Lower leg skin (tissue), 3 donors: ENCODE data around the gene OR1L6.

Source experiments
- POLR2A ChIP-seq, 2 donors: fragments of 450-650 bp; IDR thresholded peaks; one replicate each; pipeline ENCODE4 v1.6.1; 2016 to 2017; ENCODE audit warnings: antibody characterized with exemption in 2 of 2, mild to moderate bottlenecking in 1 of 2, moderate library complexity in 1 of 2
- TF ChIP-seq, protein P1 (sequence below), 3 donors: fragments of 450-650 bp; IDR thresholded peaks; one replicate each; pipeline ENCODE4 v1.5.1; 2016; ENCODE audit warnings: antibody characterized with exemption in 3 of 3, mild to moderate bottlenecking in 3 of 3, moderate library complexity in 2 of 3

DNA sequence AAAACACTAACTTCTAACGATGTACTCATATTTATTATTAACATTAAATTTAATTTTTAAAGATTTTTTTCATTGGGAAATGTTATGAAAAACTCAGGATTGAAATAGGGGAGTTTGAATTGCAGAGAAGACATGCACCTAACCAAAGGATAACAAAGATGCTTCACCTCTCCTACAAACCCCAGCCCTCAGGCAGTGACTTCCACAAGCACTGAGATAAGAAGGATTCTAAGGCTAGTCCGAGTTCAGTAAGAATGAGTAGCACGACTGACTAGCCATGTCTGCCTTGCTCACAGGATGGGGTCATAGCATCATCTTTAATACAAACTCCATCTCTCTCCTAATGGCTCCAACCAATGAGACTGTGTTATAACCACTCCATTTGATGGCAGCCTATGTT lies 39.6 kb downstream of the OR1L6 start:
- TF ChIP-seq, protein P1, sequence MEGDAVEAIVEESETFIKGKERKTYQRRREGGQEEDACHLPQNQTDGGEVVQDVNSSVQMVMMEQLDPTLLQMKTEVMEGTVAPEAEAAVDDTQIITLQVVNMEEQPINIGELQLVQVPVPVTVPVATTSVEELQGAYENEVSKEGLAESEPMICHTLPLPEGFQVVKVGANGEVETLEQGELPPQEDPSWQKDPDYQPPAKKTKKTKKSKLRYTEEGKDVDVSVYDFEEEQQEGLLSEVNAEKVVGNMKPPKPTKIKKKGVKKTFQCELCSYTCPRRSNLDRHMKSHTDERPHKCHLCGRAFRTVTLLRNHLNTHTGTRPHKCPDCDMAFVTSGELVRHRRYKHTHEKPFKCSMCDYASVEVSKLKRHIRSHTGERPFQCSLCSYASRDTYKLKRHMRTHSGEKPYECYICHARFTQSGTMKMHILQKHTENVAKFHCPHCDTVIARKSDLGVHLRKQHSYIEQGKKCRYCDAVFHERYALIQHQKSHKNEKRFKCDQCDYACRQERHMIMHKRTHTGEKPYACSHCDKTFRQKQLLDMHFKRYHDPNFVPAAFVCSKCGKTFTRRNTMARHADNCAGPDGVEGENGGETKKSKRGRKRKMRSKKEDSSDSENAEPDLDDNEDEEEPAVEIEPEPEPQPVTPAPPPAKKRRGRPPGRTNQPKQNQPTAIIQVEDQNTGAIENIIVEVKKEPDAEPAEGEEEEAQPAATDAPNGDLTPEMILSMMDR (IDR thresholded peaks at IDR 0.05): no peak
- no peak for TF ChIP-seq POLR2A (IDR thresholded peaks at IDR 0.05)
